Measurements from ENCODE around the gene C1orf185. TPM values are rescaled to one million over a fixed set of nuclear protein-coding genes. Genes with fewer than 3 reads are reported as not detected.

C1orf185 gene
- polyA plus RNA-seq, 3 donors: not detected

- H3K27ac ChIP-seq (ENCODE audit: low read depth, low read length): no peak overlapping the region
- WGBS, 3 donors: 32 to 71% (median 70%) methylated on average over 2 of the region's 2 CpGs
These were observed 87.5 kb downstream of the C1orf185 start for GRCh38 chr1:51189421-51190073.

- WGBS, 3 donors: 39 to 59% (median 48%) methylated on average over 1 of the region's 1 CpG
- H3K27ac ChIP-seq (ENCODE audit: low read depth, low read length): no peak overlapping the region
These were observed 88.9 kb downstream of the C1orf185 start for GRCh38 chr1:51190961-51191360.

GRCh38 chr1:51192213-51192843 is 90.3 kb downstream of the C1orf185 start:
- WGBS, 3 donors: 39 to 42% (median 39%) methylated on average over 3 of the region's 3 CpGs
- H3K27ac ChIP-seq (ENCODE audit: low read depth, low read length): no peak overlapping the region

- no peak overlapping the region for H3K27ac ChIP-seq (ENCODE audit: low read depth, low read length)
These were observed 91.5 kb downstream of the C1orf185 start for GRCh38 chr1:51193564-51193963.

Other genes starting within 250 kb of the C1orf185 start
- 10 to 100 TPM; 26.5 to 32.8 (median 28.2) TPM for gene FAF1, start 142.0 kb upstream of the C1orf185 start, polyA plus RNA-seq
- gene CDKN2C, start 132.0 kb upstream of the C1orf185 start, polyA plus RNA-seq: 100 to 1,000 TPM in 1 of 3 donors, 10 to 100 TPM in 2; 28.6 to 138 (median 70.4) TPM
- 100 to 1,000 TPM in 1 of 3 donors, 10 to 100 TPM in 2; 30.8 to 102 (median 81.6) TPM for gene RNF11, start 134.0 kb downstream of the C1orf185 start, polyA plus RNA-seq
- 1 to 10 TPM; 1.9 to 9.0 (median 2.9) TPM for gene TTC39A, start 228.3 kb downstream of the C1orf185 start, polyA plus RNA-seq

Data from adipose tissue (tissue), 3 donors.